ENCODE measurements around the gene LRRC23. TPM values are rescaled to one million over a fixed set of nuclear protein-coding genes. Genes with fewer than 3 reads are reported as not detected.

The LRRC23 gene
- total and polyA plus RNA-seq, 2 of the 13 experiments (the other 11 are each of a cell fraction or from before 2014, with no cell fraction given): 6.0 to 7.8 TPM

- WGBS (ENCODE audit: low lambda C conversion rate): 93% methylated on average over 5 of the region's 5 CpGs
- CTCF ChIA-PET (ENCODE audit: low intra/inter-chr PET ratio, low total read pairs): no interaction called here
These were observed 21.4 kb upstream of the LRRC23 start for GRCh38 chr12:6883252-6883651.

GRCh38 chr12:6883683-6884082 is 20.9 kb upstream of the LRRC23 start:
- Histone ChIP-seq H3K4me1 (ENCODE audit: insufficient read depth, low read length) (peaks cover 55% of the 10 kb centered on the region), H3K9me3 (ENCODE audit: low read length) (no peaks in the 10 kb centered on the region), H3K9ac (ENCODE audit: insufficient read depth, low read depth, low read length) (no peak overlapping the region), H3K4me2 (ENCODE audit: low read depth, low read length) (no peak overlapping the region), H3K36me3 (replicated peaks in 1 of 2; ENCODE audit: control insufficient read depth in 1 of 2, insufficient read depth in 2 of 2, low read length in 2 of 2) (peaks cover 0 to 1% of the 10 kb centered on the region in 2 experiments; a peak in 2 of 5 replicates), H4K20me1 (ENCODE audit: insufficient read depth, low read length) (no peaks in the 10 kb centered on the region), H2AFZ (ENCODE audit: low read length) (no peak overlapping the region), H3K27ac (ENCODE audit: extremely low read length, insufficient read depth, low read length) (no peak overlapping the region), H3K4me3 (replicated peaks in 1 of 3; ENCODE audit: insufficient read depth in 1 of 3, low read depth in 2 of 3, low read length in 3 of 3) (no peak overlapping the region), H3K27me3 (ENCODE audit: control insufficient read depth in 1 of 2, insufficient read depth in 2 of 2, low read length in 2 of 2) (no peaks in the 10 kb centered on the region), H3K79me2 (ENCODE audit: insufficient read depth, low read length) (no peaks in the 10 kb centered on the region)
- FAIRE-seq (no peak), ATAC-seq (no peak), DNase-seq (ENCODE audit: low spot score) (no peak)
- BruUV-seq (replicated peaks): no TSS peak
- 99% methylated on average over 11 of the region's 11 CpGs for WGBS (ENCODE audit: low lambda C conversion rate)
- ChIA-PET CTCF (ENCODE audit: low intra/inter-chr PET ratio, low total read pairs) (no interaction called here), POLR2A (interaction anchor here (1.4 to 6.2 kb wide), 2 partner anchors 11 to 60 kb away, joined by 3 to 47 read pairs; partner anchors contain the start of genes C12orf57, RNU7-1 and SPSB2)
- TF ChIP-seq AGO2 (optimal IDR thresholded peaks at IDR 0.05; ENCODE audit: low read depth, low read length) (peak; percentile 46), MED13 (CRISPR knock-in tag; IDR thresholded peaks at IDR 0.05) (no peak)
- in situ Hi-C loops (cut with HindIII; ENCODE audit: extremely low pct_ligation_motif_present, low pct_unique_long_range_greater_than_20kb) (no loop called here), intact Hi-C loops (cut with micrococcal nuclease; ENCODE audit: unreplicated experiment) (no loop called here)

More at GRCh38 chr12:6883252-6883651, 21.4 kb upstream of the LRRC23 start:
- DNase-seq (ENCODE audit: low spot score) (no peak), FAIRE-seq (no peak), ATAC-seq (no peak)
- BruUV-seq (replicated peaks): no TSS peak
- H3K9ac ChIP-seq (ENCODE audit: insufficient read depth, low read depth, low read length): no peak overlapping the region
- no peak overlapping the region for H2AFZ ChIP-seq (ENCODE audit: low read length)
- H3K27ac ChIP-seq (ENCODE audit: extremely low read length, insufficient read depth, low read length): no peak overlapping the region
- no peak for TF ChIP-seq ZNF552 (CRISPR knock-in tag; IDR thresholded peaks at IDR 0.05; ENCODE audit: borderline replicate concordance)
- TF ChIP-seq ZNF121 (CRISPR knock-in tag; IDR thresholded peaks at IDR 0.05): peak; percentile 81
- H4K20me1 ChIP-seq (ENCODE audit: insufficient read depth, low read length): no peaks in the 10 kb centered on the region
- peaks cover 0 to 1% of the 10 kb centered on the region in 2 experiments; a peak in 2 of 5 replicates for H3K36me3 ChIP-seq (replicated peaks in 1 of 2; ENCODE audit: control insufficient read depth in 1 of 2, insufficient read depth in 2 of 2, low read length in 2 of 2)
- H3K79me2 ChIP-seq (ENCODE audit: insufficient read depth, low read length): no peaks in the 10 kb centered on the region
- peaks cover 51% of the 10 kb centered on the region for H3K4me1 ChIP-seq (ENCODE audit: insufficient read depth, low read length)
- no peak overlapping the region for H3K4me3 ChIP-seq (replicated peaks in 1 of 3; ENCODE audit: insufficient read depth in 1 of 3, low read depth in 2 of 3, low read length in 3 of 3)
- in situ Hi-C loops (cut with HindIII; ENCODE audit: extremely low pct_ligation_motif_present, low pct_unique_long_range_greater_than_20kb) (no loop called here), intact Hi-C loops (cut with micrococcal nuclease; ENCODE audit: unreplicated experiment) (no loop called here)
- H3K4me2 ChIP-seq (ENCODE audit: low read depth, low read length): no peak overlapping the region
- no peaks in the 10 kb centered on the region for H3K9me3 ChIP-seq (ENCODE audit: low read length)
- no peaks in the 10 kb centered on the region for H3K27me3 ChIP-seq (ENCODE audit: control insufficient read depth in 1 of 2, insufficient read depth in 2 of 2, low read length in 2 of 2)
- POLR2A ChIA-PET: interaction anchor here (1.4 to 6.2 kb wide), 3 partner anchors 8 to 60 kb away, joined by 3 to 47 read pairs (median 40); partner anchors contain the start of genes C12orf57, RNU7-1 and SPSB2
